Fibroblast of peridontal ligament (primary cell): Measurements from ENCODE around the gene GIPR.
"Not testable (repeated sequence)": the region's sequence is repeated elsewhere in the genome, so short reads cannot be mapped to it uniquely, and the experiment has no call there.

Experiments
- DNase-seq: peaks from one replicate; pipeline ENCODE4 v3.0.0-alpha.2; 2010; ENCODE audit errors: extremely low read depth

GIPR gene

DNA sequence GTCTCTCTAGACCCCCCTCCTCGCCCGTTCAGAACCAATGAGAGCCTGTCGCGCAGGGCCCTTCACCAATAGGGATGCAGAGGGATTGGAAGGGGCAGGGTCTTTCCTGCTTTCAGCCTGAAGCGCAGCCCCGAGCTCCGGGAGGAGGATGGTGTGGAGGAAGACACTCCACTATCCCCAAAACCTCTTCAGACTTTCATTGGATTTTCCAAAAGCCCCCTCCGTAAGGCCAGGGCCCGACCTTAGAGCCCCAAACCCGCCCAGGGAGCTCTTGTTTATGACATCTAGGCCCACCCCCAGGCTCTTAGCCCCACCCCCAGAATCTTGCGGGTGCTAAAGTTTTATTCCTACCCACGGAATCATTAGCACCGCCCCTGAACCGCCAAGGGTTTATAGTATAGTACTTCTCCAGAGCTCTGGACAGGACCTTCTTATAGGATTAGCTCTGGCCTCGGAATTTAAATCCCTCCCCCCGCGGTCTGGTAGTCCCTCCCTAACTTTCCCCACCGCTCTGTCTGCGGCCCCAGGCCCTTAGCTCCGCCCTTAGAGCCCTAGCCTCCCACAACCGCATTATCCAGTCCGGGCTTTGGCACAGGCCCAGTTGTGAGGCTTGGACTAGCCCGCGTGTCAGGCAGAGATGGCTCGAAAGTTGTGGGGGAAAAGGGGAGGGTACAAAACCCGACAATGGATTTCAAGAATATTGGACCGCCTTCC is 22.2 kb upstream of the GIPR start:
- DNase-seq: peak; percentile 75

DNA sequence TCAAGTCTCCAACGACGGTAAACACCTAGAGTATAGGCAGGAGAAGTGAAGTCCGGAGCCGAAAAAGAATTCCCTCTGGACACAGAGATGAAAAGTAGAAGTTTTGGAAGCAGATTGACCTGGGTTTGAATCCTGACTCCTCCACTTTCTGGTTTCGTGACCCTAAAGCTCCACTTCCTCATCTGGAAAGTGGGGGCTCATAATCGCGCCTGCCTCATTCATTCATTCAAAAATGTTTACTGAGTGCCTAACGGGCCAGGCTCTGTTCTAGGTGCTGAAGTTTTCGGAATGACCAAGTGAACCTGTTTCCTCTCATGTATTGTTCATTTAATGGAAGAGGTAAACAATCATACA is 21.7 kb upstream of the GIPR start:
- no peak for DNase-seq

DNA sequence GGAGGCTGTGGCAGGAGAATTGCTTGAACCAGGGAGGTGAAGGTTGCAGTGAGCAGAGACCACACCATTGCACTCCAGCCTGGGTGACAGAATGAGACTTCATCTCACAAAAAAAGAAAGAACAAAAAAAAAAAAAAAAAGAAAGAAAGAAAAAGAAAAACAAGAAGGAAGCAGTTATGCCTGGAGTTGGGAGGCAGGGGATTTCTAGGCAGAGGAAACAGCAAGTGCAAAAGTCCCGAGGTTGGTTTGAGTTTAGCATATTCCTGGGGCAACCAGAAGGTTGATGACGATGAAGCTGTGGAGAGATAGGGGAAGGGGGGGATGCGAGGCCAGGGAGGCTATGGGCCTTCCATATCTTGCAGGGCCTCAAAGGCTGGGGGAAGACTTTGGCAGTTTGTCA is 17.3 kb upstream of the GIPR start:
- DNase-seq: no peak

DNA sequence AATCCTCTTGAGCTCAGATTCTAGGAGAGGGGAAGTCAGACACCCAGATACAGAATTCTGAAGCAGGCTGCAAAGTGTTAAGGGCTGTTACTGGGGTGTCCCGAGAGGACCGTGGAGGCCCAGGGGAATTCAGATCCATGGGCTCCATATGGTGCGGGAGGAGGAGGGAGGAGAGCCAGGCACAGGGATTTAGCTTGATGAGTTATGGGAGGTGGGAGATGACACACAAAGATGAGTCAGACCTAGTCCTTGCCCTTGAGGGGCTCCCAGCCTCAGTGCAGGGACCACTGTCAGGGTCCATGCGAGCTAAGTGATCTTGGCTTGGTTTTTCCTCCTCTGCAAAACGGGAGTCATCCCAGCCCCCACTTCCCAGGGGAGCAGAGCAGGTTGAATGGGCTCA is 14.4 kb upstream of the GIPR start:
- no peak for DNase-seq

DNA sequence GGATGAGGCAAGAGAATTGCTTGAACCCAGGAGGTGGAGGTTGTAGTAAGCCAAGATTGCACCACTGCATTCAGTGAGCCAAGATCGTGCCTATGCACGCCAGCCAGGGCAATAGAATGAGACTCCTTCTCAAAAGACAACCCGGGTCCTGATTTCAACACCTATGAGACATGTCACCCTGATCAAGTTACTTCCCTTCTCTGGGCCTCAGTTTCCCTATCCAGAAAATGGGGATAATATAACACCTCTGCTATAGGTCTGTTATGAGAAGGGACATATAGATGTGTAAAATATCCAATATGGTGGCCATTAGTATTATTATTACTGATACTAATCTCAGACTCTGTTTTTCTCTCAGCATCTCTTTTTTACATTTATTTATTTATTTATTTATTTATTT is 12.9 kb upstream of the GIPR start:
- DNase-seq: no peak

DNA sequence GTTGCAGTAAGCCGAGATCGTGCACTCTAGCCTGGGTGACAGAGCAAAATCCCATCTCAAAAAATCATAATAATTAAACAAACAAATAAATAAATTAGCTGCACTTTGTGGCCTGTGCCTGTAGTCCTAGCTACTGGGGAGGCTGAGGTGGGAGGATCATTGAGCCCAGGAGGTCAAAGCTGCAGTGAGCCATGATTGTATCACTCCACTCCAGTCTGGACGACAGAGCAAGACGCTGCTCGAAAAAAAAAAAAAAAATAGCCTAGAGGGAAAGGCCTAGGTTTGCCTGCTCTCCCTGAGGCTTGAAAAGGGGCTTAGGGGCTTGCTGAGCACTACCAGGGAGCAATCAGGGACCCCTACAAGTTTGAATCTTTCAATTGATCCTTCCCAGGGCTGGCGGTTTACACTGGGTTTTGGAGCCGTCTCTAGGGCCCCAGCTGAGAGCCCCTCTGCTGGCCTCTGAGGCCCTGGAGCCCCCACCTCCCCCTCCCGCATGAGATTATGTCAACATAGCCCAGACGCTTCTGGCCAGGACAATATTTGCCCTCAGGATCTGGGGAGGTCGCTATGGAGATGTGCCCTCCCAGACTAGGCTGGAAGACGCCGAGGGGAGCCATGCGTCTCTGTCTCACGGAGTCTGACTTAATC is 10.4 kb upstream of the GIPR start:
- DNase-seq: no peak

DNA sequence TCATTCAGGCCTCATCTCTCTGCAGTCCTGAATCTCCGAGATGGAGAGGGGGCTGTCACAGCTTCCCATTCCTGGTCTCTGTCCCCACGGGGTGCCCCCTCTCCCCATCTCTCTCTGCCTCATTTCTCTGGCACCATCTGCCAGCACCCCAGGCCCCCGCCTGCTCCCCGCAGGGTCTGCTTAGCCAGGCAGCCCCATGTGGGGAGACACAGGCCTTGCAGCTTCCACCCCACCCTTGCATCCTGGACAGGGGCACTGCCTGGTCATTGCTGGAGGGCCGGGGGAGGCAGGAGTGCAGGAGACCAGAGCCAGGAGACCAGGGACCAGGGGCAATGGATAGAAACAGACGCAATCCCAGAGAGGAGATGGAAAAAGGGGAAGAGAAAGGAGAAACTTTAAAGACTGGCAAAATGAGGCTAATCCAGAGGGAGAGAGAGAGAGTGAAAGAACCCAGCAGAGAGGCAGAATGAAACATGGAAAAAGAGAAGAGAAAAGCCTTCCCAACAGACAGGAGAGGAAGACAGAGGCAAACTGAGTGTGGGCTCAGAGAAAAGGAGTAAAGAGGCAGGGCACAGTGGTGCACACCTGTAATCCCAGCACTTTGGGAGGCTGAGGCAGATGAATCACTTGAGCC is 8.8 kb upstream of the GIPR start:
- no peak for DNase-seq

DNA sequence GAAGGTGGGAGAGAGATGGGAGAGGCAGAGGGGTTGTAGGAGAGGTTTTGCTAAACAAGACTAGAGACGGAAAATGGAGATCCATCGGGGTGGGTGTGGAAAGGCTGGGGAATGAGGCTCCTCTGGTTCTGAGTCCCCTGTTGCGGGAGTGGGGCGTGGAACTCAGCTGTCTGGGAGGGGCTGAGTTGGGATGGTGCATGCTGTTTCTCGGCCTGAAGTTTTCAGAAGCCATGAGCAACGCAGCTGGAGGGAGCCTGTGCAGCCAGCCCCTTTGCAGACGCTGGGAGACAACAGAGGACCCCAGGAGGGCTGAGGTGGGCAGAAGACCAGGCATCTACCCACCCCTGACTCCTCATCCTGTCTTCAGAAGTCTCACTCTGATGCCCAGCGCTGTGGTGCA is 7.4 kb upstream of the GIPR start:
- no peak for DNase-seq

DNA sequence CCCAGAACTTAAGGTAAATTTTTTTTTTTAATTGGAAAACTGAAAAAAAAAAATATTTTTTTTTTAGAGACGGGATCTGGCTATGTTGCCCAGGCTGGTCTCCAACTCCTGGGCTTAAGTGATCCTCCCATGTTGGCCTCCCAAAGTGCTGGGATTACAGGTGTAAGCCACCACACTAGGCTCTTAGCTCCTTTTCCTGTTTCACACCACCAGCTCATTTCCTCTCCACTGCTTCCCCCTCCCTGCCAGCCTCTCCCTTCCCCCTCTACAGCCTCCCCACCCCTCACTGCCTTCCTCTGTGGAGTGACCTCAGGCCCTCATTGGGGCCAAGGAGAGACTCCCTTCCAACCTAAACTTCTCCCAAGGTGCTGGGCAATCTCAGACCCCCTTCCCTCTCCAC is 4.2 kb upstream of the GIPR start:
- DNase-seq: no peak

DNA sequence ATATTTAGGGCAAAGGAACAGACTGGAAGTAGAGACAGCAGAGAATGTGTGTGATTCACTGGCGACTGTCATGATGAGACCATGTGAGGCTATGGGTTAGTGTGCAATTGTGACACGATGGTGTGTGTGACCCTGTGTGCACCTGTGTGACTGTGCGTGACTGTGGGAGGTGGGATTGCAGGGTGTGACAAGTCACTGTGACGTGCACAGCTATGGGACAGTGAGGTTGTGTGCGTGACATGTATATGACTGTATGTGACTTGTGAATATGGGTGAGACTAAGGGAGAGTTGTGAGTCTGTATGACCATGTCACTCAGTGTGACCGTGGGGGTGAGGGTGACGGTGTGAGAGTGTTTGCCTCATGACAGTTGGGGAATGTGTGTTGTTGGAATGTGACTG is 3.4 kb upstream of the GIPR start:
- no peak for DNase-seq

DNA sequence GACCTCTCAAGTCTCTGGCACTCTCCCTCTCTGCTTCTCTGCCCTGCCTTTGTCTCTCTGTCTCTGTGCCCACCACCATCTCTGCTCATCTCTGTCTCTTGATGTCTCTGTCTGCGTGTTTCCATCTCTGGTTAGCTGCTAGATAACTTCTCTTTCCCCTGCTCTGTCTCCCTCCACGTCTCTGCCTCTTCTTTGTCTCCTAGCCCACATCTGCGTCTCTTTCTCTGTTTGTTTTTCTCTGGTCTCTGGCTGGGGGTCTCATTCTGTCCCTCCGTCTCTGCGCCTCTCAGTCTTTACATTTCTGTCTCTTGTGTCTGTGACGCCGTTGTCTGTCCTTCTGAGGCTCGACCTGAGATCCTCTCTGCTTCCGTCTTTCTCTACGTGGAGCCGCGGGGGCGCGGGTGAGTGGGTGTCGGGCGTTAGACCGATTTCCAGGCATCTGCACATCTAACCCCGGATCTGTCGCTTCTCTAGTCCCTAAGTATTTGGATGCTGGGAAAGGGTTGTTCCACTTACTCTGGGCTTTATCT is 386 bp downstream of the GIPR start:
- DNase-seq: no peak

DNA sequence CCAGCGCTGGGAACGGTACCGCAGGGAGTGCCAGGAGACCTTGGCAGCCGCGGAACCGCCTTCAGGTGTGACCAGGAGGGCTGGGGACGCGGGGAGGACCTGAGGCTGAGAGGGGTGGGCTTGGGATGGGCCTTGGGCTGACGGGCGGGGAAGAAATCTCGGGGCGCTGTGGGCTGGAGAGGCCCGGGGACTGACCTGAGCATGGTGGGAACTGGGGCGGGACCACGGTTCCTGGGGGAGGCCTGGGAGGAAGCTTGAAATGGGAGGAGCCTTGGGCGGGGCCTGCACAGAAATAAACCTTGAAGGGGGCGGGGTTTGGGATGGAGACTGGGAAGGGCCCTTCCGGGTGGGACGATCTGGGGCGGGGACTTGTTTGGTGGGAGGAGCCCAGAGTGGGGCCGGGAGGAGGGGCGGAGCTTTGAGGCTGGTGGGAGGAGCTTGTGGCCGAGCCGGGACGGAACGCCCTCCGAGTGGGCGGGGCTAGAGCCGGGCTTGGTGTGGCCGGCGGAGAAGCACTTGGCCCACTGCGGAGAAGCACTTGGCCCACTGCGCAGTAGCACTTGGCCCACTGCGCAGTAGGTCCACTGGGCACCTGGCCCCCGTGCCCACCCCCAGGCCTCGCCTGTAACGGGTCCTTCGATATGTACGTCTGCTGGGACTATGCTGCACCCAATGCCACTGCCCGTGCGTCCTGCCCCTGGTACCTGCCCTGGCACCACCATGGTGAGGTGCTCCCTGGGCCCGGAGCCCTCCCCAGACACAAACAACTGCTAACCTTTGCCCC is 2.8 kb downstream of the GIPR start:
- peak; percentile 16 for DNase-seq

DNA sequence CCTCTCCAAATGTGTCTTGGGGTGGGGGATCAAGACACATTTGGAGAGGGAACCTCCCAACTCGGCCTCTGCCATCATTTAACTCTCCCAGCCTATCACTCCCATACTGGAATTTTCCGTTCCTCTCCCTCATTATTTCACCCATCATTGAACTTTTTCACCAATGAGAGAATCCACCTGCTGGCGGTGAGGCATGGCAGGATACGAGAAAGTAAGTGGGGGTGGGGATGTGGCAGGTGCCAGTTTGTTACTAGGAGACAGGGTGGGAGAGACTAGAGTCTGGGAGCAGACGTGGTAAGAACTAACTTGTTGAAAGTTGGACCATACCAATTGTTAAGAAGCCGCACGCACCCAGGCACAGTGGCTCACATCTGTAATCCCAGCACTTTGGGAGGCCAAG is 6.9 kb downstream of the GIPR start:
- no peak for DNase-seq

DNA sequence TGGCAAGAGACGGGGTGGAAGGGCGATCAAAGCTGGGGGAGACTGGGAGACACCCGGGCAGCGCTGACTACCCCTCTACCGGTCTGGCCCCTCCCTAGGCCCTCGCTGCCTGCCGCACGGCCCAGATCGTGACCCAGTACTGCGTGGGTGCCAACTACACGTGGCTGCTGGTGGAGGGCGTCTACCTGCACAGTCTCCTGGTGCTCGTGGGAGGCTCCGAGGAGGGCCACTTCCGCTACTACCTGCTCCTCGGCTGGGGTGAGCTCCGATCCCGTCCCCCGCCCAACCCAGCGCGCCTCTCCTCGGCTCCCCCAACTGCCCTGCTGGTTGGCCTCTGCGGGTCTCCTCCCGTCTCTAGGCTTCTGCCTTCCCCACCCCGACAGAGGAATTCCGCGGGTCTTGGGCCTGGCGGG is 8.8 kb downstream of the GIPR start:
- no peak for DNase-seq

DNA sequence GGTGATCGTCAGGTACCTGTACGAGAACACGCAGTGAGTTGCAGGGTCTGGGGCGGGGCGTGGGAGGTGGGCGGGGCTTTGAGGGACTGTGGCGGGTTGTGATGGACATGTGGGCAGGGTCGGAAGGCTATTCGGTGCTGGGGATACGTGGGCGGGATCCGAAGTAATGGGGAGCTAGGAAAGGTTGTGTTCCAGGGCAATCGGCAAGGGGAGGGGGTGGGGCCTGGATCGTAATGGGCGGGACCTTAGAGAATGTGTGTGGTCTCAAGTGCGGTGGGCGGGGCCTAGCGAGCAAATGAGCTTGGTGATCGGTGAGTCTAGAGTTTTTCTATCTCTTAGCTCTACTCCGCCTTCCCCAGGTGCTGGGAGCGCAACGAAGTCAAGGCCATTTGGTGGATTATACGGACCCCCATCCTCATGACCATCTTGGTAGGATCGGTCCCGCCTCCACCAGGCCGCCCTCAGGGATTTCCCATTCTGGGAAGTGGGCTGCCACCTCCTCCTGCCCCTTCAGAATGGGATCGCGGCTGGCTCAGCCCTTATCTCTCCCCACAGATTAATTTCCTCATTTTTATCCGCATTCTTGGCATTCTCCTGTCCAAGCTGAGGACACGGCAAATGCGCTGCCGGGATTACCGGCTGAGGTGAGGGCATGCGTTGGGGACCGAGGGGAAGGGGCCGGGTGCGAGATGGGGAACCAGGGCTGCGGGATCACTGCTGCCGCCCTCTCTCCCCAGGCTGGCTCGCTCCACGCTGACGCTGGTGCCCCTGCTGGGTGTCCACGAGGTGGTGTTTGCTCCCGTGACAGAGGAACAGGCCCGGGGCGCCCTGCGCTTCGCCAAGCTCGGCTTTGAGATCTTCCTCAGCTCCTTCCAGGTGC is 9.6 kb downstream of the GIPR start:
- peak; percentile 37 for DNase-seq

DNA sequence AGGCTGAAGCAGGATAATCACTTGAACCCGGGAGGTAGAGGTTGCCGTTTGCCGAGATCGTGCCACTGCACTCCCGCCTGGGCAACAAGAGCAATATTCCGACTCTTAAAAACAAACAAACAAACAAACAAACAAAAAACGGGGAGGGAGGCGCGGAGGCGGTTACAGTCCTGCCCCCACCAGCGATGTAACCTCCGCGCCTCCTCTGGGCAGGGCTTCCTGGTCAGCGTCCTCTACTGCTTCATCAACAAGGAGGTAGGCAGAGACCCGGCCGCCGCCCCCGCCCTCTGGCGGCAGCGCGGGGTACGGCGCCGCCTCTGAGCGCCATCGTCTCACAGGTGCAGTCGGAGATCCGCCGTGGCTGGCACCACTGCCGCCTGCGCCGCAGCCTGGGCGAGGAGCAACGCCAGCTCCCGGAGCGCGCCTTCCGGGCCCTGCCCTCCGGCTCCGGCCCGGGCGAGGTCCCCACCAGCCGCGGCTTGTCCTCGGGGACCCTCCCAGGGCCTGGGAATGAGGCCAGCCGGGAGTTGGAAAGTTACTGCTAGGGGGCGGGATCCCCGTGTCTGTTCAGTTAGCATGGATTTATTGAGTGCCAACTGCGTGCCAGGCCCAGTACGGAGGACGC is 13.5 kb downstream of the GIPR start:
- DNase-seq: peak; percentile 60

DNA sequence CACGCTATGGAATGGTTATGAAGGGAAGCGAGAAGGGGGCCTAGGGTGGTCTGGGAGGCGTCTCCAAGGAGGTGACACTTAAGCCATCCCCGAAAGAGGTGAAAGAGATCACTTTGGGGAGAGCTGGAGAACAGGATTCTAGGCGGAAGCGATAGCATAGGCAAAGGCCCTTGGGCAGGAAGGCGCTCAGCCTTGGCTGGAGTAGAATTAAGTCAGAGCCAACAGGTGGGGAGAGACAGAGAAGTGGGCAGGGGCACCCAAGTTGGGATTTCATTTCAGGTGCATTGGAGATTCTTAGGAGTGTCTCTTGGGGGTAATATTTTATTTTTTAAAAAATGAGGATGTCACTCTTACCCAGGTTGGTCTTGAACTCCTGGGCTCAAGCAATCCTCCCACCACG is 14.1 kb downstream of the GIPR start:
- no peak for DNase-seq

DNA sequence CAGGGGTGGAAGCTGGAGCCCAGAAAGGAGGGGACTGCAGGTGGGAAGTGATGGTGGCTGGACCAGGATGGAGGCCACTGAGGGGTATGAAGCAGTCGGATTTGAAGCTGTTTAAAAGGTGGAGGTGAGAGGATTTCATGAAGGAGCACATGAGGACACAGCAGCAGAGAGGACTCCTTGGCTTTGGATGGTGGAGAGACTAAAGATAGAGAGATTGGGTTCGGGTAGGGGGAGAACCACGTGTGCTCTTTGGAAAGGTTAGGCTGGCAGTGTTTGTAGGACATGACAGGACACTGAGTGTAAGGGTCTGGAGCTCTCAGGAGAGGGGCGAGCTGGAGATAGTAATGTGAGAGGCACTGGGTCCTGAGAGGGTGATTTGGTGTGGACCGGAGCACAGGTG is 14.9 kb downstream of the GIPR start:
- no peak for DNase-seq

DNA sequence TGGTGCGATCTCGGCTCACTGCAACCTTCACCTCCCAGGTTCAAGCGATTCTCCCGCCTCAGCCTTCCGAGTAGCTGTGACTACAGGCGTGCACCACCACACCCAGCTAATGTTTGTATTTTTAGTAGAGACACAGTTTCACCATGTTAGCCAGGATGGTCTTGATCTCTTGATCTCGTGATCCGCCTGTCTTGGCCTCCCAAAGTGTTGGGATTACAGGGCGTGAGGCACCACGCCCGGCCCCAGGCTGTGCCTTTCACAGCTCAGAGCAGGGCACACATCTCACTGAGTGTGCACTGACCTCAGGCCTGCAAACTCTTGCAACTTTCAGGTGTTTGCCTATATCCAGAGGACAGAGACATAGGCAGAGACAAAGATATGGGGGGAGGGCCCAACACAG is 17.0 kb downstream of the GIPR start:
- DNase-seq: not testable (repeated sequence)

DNA sequence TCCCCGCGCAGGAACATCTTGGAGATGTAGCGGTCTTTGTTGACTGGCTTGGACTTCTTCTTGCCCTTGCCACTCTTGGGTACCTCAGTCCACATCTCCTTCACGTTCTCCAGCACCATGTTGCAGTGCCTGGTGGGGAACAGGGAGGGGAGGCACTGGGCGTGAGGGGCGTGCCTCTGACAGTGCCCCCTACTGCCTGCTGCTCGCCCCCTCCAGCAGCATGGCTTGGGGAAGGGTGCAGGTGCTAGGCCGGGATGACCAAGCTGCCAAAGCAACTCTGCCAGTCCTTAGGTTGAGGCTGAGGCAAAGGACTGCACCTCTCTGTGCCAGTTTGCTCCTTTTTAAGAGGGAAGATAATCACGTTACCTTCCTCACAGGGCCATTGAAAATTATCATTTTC is 19.6 kb downstream of the GIPR start:
- DNase-seq: no peak
